Measurements from ENCODE around the gene ZNF423. TPM values are rescaled to one million over a fixed set of nuclear protein-coding genes. Genes with fewer than 3 reads are reported as not detected.

The ZNF423 gene
- total RNA-seq, 2 donors from 2014 or later, result 4.7 to 7.3 TPM

GRCh38 chr16:49661465-49662187 is 194.3 kb downstream of the ZNF423 start:
- no peaks in the 10 kb centered on the region for H3K27me3 ChIP-seq
- intact Hi-C loops (cut with DNase I), result no loop called here
- H3K36me3 ChIP-seq, result no peaks in the 10 kb centered on the region
- TF ChIP-seq CTCF (IDR thresholded peaks at IDR 0.05), result no peak
- H3K9ac ChIP-seq (ENCODE audit: low read depth in 2 of 2, low read length in 2 of 2), result no peak overlapping the region
- no peak overlapping the region for H3K4me3 ChIP-seq
- no peaks in the 10 kb centered on the region for H3K9me3 ChIP-seq
- DNase-seq, result no peak
- H3K27ac ChIP-seq, result no peak overlapping the region
- H3K4me1 ChIP-seq, result no peaks in the 10 kb centered on the region

GRCh38 chr16:49660626-49661025 is 195.3 kb downstream of the ZNF423 start:
- Histone ChIP-seq H3K27me3 (no peaks in the 10 kb centered on the region), H3K9me3 (no peaks in the 10 kb centered on the region), H3K9ac (ENCODE audit: low read depth in 2 of 2, low read length in 2 of 2) (no peak overlapping the region), H3K36me3 (no peaks in the 10 kb centered on the region), H3K4me3 (no peak overlapping the region), H3K27ac (no peak overlapping the region), H3K4me1 (no peaks in the 10 kb centered on the region)
- DNase-seq, result no peak
- intact Hi-C loops (cut with DNase I), result no loop called here
- no peak for TF ChIP-seq CTCF (IDR thresholded peaks at IDR 0.05)

- Histone ChIP-seq H3K4me1 (no peaks in the 10 kb centered on the region), H3K4me3 (no peak overlapping the region), H3K9ac (ENCODE audit: low read depth in 2 of 2, low read length in 2 of 2) (no peak overlapping the region), H3K9me3 (no peaks in the 10 kb centered on the region), H3K36me3 (no peaks in the 10 kb centered on the region), H3K27ac (no peak overlapping the region), H3K27me3 (no peaks in the 10 kb centered on the region)
- no peak for DNase-seq
- intact Hi-C loops (cut with DNase I), result no loop called here
- TF ChIP-seq CTCF (IDR thresholded peaks at IDR 0.05), result no peak
Observed at GRCh38 chr16:49659356-49659755, 196.6 kb downstream of the ZNF423 start.

GRCh38 chr16:49658531-49658930 is 197.4 kb downstream of the ZNF423 start:
- Histone ChIP-seq H3K4me3 (no peak overlapping the region), H3K27ac (no peak overlapping the region), H3K4me1 (no peaks in the 10 kb centered on the region), H3K9me3 (no peaks in the 10 kb centered on the region), H3K36me3 (no peaks in the 10 kb centered on the region), H3K9ac (ENCODE audit: low read depth in 2 of 2, low read length in 2 of 2) (no peak overlapping the region), H3K27me3 (no peaks in the 10 kb centered on the region)
- no peak for TF ChIP-seq CTCF (IDR thresholded peaks at IDR 0.05)
- intact Hi-C loops (cut with DNase I), result no loop called here
- no peak for DNase-seq

GRCh38 chr16:49657736-49658465 is 198.0 kb downstream of the ZNF423 start:
- no peak overlapping the region for H3K9ac ChIP-seq (ENCODE audit: low read depth in 2 of 2, low read length in 2 of 2)
- no peak for TF ChIP-seq CTCF (IDR thresholded peaks at IDR 0.05)
- intact Hi-C loops (cut with DNase I), result no loop called here
- H3K27ac ChIP-seq, result no peak overlapping the region
- H3K4me1 ChIP-seq, result no peaks in the 10 kb centered on the region
- H3K4me3 ChIP-seq, result no peak overlapping the region
- no peaks in the 10 kb centered on the region for H3K27me3 ChIP-seq
- H3K9me3 ChIP-seq, result no peaks in the 10 kb centered on the region
- no peaks in the 10 kb centered on the region for H3K36me3 ChIP-seq
- no peak for DNase-seq
